Mammary epithelial cell (primary cell): ENCODE measurements around the gene CHRM4.

Experiments
- EZH2 ChIP-seq: IDR thresholded peaks from 2 replicates; pipeline ENCODE4 v1.6.1; 2012; ENCODE audit warnings: low read length, inconsistent platforms, borderline replicate concordance
- TF ChIP-seq, protein P1 (sequence below), 2 donors: IDR thresholded peaks in 1 of 2; conservative IDR thresholded peaks in 1 of 2; 2 replicates each; pipeline ENCODE4 v1.5.1; 2011 to 2012; ENCODE audit warnings: inconsistent platforms in 2 of 2, low read length in 2 of 2, mild to moderate bottlenecking in 2 of 2, control low read depth in 1 of 2, low read depth in 1 of 2; ENCODE audit not compliant: insufficient read depth in 1 of 2; ENCODE audit errors: extremely low read depth in 1 of 2

DNA sequence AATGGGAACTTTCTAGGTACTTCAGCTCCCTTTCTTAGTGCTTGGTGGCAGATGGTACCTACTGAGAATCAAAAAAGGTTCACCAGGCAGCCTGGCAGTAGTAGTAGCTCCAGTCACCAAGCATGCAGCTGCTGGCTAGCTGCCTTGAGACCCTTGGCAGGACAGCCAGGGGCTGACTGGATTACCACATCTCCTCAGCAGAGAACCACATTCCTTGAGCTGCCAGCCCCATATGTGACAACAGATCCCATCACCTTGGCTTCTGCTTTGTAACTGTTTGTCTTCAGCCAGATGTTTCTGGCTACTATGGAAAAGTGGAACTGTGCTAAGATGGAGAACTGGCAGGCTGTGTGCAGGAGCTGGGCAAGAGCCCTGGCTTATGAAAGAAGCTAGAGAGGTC is 39.6 kb upstream of the CHRM4 start:
- TF ChIP-seq, protein P1, sequence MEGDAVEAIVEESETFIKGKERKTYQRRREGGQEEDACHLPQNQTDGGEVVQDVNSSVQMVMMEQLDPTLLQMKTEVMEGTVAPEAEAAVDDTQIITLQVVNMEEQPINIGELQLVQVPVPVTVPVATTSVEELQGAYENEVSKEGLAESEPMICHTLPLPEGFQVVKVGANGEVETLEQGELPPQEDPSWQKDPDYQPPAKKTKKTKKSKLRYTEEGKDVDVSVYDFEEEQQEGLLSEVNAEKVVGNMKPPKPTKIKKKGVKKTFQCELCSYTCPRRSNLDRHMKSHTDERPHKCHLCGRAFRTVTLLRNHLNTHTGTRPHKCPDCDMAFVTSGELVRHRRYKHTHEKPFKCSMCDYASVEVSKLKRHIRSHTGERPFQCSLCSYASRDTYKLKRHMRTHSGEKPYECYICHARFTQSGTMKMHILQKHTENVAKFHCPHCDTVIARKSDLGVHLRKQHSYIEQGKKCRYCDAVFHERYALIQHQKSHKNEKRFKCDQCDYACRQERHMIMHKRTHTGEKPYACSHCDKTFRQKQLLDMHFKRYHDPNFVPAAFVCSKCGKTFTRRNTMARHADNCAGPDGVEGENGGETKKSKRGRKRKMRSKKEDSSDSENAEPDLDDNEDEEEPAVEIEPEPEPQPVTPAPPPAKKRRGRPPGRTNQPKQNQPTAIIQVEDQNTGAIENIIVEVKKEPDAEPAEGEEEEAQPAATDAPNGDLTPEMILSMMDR (conservative IDR thresholded peaks at IDR 0.05 in 1 of 2, IDR thresholded peaks at IDR 0.05 in 1 of 2; ENCODE audit: extremely low read depth in 1 of 2, insufficient read depth in 1 of 2, low read depth in 1 of 2, low read length in 2 of 2) = no peak
- no peak for TF ChIP-seq EZH2
